ENCODE measurements around the gene INO80C.

- TF ChIP-seq BHLHE40 (IDR thresholded peaks at IDR 0.05; ENCODE audit: borderline replicate concordance) (no peak), ELF4 (IDR thresholded peaks at IDR 0.05) (no peak)
These were observed 26.5 kb upstream of the INO80C start for GRCh38 chr18:35524226-35524625.
